DMS114 treated with DMSO at 0.1 percent for 48 hours (cell line): ENCODE data around the gene DNAH9.

Experiments used
- DNase-seq: peaks from one replicate; lab custom pipeline; 2025; ENCODE audit not compliant: unreplicated experiment; lab: John Stamatoyannopoulos, UW

Gene DNAH9

GRCh38 chr17:11747441-11747840 is 149.2 kb downstream of the DNAH9 start:
- no peak for DNase-seq

GRCh38 chr17:11757815-11758214 is 159.5 kb downstream of the DNAH9 start:
- no peak for DNase-seq

- DNase-seq, result no peak
These were observed 169.8 kb downstream of the DNAH9 start for GRCh38 chr17:11768106-11768505.

GRCh38 chr17:11768981-11769380 is 170.7 kb downstream of the DNAH9 start:
- DNase-seq, result no peak

GRCh38 chr17:11772031-11772430 is 173.8 kb downstream of the DNAH9 start:
- no peak for DNase-seq

GRCh38 chr17:11779892-11780291 is 181.6 kb downstream of the DNAH9 start:
- DNase-seq, result no peak

GRCh38 chr17:11780621-11781020 is 182.4 kb downstream of the DNAH9 start:
- no peak for DNase-seq

- DNase-seq, result no peak
These were observed 188.6 kb downstream of the DNAH9 start for GRCh38 chr17:11786711-11787438.

GRCh38 chr17:11795906-11796305 is 197.6 kb downstream of the DNAH9 start:
- no peak for DNase-seq

GRCh38 chr17:11797803-11798202 is 199.5 kb downstream of the DNAH9 start:
- DNase-seq, result no peak

- DNase-seq, result no peak
These were observed 205.1 kb downstream of the DNAH9 start for GRCh38 chr17:11803231-11803969.

- DNase-seq, result no peak
These were observed 206.9 kb downstream of the DNAH9 start for GRCh38 chr17:11805138-11805537.

GRCh38 chr17:11805952-11806351 is 207.7 kb downstream of the DNAH9 start:
- DNase-seq, result no peak

GRCh38 chr17:11807606-11808005 is 209.3 kb downstream of the DNAH9 start:
- DNase-seq, result no peak

GRCh38 chr17:11813278-11813677 is 215.0 kb downstream of the DNAH9 start:
- DNase-seq, result no peak

GRCh38 chr17:11813871-11814270 is 215.6 kb downstream of the DNAH9 start:
- no peak for DNase-seq

- no peak for DNase-seq
These were observed 216.5 kb downstream of the DNAH9 start for GRCh38 chr17:11814655-11815262.

- DNase-seq, result no peak
These were observed 218.1 kb downstream of the DNAH9 start for GRCh38 chr17:11816409-11816808.

- no peak for DNase-seq
These were observed 225.6 kb downstream of the DNAH9 start for GRCh38 chr17:11823862-11824261.

GRCh38 chr17:11825572-11826209 is 227.4 kb downstream of the DNAH9 start:
- no peak for DNase-seq

GRCh38 chr17:11832401-11833137 is 234.3 kb downstream of the DNAH9 start:
- DNase-seq, result no peak
